ENCODE data around the gene CRELD1. TPM values are rescaled to one million over a fixed set of nuclear protein-coding genes. Genes with fewer than 3 reads are reported as not detected.

The CRELD1 gene
- total and polyA plus RNA-seq, 2 of the 13 experiments (the other 11 are each of a cell fraction or from before 2014, with no cell fraction given), result 27.1 to 61.9 TPM

DNA sequence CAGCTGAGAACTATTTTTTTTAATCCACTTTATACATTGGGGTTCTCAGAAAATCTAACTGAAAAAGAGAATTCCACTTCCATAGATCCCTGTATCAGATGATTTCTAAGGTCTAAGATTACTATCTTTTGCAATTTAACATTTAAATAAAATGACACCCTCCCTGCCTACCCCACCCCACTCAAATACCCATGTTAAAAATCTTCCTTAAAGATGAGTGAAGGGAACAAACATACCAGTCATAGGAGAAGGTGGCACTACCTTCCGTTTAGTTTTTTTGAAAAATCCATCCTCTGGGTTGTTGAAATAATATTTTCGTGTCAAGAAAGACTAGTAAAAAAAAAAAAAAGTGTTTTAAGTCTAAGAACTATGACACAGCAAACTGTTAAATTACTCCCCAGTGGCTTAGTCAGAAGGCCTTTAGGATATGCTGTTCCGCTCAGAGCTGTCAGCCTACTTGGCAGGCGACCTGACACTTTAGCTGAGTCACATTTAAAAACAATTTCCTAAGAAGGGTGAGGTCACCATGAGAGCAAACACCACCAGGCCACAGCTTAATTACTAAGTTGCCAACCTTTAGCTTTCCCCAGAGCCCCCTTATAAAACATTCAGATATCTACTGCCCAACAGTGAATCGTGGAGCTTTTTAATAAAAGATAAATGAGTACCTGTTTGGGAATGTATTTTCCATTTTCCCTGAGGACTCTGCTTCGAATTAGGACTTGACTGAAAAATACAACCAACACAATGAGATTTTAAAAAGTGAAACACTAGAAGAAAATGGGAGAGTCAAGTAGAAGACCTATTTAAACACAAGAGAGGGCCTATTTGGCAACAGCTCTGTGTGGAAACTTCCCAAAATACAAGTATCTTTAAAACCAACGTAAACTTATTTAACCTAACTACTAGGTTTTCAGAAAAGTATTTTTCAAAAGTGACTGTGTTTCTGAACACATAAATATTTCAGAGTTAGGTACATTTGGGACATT is 43.4 kb downstream of the CRELD1 start (continued):
- TF ChIP-seq ZNF740 (CRISPR knock-in tag; IDR thresholded peaks at IDR 0.05) (no peak), EED (CRISPR knock-in tag; IDR thresholded peaks at IDR 0.05) (no peak), YEATS4 (CRISPR knock-in tag; IDR thresholded peaks at IDR 0.05; ENCODE audit: borderline replicate concordance) (no peak), ZNF512 (CRISPR knock-in tag; IDR thresholded peaks at IDR 0.05) (no peak), NFE2 (CRISPR knock-in tag; IDR thresholded peaks at IDR 0.05) (peak; percentile 41; the same call in 1 of the 2 replicates), ZNF446 (CRISPR knock-in tag; IDR thresholded peaks at IDR 0.05) (no peak), SCMH1 (CRISPR knock-in tag; IDR thresholded peaks at IDR 0.05; ENCODE audit: borderline replicate concordance) (no peak), KAT8 (CRISPR knock-in tag; IDR thresholded peaks at IDR 0.05) (0 out of 2 replicates have a peak, but pooled peaks have one; percentile 34), MEIS2 (CRISPR knock-in tag; IDR thresholded peaks at IDR 0.05) (peak; percentile 87; the same call in 1 of the 2 replicates), SAFB2 (CRISPR knock-in tag; IDR thresholded peaks at IDR 0.05; ENCODE audit: borderline replicate concordance, low read depth) (no peak), ZNF44 (CRISPR knock-in tag; IDR thresholded peaks at IDR 0.05) (no peak), ZNF605 (CRISPR knock-in tag; IDR thresholded peaks at IDR 0.05) (no peak), TOPORS (CRISPR knock-in tag; IDR thresholded peaks at IDR 0.05) (no peak), SUZ12 (IDR thresholded peaks at IDR 0.05; ENCODE audit: low read depth, low read length) (no peak), XBP1 (CRISPR knock-in tag; IDR thresholded peaks at IDR 0.05) (no peak), ELF1 (CRISPR knock-in tag; IDR thresholded peaks at IDR 0.05) (no peak), ZBTB7B (CRISPR knock-in tag; IDR thresholded peaks at IDR 0.05) (no peak), AKNA (CRISPR knock-in tag; IDR thresholded peaks at IDR 0.05; ENCODE audit: borderline replicate concordance) (no peak), TFDP1 (CRISPR knock-in tag; IDR thresholded peaks at IDR 0.05; ENCODE audit: borderline replicate concordance) (no peak)
- TF ChIP-seq, protein P1, sequence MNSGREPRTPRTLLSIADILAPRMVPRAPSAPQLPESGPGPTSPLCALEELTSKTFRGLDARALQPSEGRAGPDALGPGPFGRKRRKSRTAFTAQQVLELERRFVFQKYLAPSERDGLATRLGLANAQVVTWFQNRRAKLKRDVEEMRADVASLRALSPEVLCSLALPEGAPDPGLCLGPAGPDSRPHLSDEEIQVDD (CRISPR knock-in tag; IDR thresholded peaks at IDR 0.05; ENCODE audit: borderline replicate concordance), result no peak
